Stimulated activated CD8-positive, alpha-beta memory T cell treated with anti-CD3 and anti-CD28 coated beads, Interleukin-12 subunit alpha, Interleukin-12 subunit beta, amount 100 ng/mL, for 4 hours (primary cell): ENCODE results near the gene AGAP1.

Source experiments
- DNase-seq: peaks from one replicate; pipeline ENCODE4 v3.0.0-alpha.2; 2020; ENCODE audit warnings: low read depth

AGAP1 gene

DNA sequence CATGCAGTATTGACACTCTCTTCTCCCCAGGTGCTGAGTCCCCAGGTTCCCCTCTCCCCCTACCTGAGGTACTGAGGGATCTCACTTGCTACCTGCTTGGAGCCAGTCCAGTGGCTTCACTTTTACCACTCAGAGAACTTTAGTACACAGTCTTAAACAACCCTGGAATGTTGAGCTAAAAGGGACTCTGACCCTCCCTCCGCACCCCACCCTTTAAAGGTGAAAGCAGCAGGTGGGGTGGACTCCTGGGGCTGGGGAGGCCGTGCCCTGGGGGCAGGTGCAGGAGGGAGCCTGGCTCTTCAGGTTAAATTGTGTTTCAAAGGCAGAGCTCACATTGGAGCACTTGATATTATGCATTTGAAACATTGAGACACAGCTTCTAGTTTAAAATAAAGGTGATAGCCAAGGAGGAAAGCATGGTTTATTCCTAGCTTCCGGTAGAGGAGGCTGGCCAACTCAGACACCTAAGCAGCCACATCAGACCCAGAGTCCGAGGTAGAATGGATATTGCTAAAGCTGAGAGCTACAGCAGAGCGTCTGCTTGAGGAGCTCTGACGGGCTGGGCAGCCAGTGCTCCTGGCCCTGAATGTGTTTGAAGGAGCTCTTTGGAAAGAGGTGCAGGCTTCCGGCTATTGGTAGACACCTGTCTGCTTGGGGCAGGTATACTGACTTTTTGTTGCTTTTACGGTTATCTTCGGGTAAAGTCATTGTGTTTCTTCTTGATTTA is 196.4 kb downstream of the AGAP1 start:
- DNase-seq = no peak

DNA sequence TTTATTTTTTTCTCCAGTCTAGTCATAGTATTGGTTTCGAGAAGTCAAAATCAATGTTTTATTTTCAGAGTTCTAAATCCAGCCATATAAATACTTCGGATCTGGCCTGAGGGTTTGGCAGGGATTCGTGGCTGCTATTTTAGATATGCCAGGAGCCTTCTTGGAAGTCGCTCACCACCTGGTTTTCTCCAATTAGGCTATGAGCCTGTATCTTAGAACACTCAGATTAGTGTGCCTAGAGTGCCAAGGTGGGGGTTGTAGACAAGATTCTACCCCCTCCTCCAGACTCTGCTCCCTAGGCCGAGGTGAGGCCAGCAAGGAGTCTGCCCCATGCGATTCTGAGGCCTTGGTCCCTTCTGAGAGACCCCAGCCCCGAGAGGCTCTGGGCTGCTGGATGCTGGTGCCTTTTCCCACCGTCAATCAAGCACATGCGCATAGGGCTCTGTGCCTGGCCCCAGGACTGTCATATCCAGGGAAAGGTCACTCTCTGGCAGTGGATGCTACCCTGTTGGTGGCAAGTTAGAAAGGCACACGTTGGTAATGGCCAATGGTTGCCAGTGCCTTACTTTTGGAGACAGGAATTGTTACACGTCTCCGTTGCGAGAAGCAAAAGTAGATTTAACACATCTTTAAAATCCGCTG is 197.1 kb downstream of the AGAP1 start:
- DNase-seq = no peak

DNA sequence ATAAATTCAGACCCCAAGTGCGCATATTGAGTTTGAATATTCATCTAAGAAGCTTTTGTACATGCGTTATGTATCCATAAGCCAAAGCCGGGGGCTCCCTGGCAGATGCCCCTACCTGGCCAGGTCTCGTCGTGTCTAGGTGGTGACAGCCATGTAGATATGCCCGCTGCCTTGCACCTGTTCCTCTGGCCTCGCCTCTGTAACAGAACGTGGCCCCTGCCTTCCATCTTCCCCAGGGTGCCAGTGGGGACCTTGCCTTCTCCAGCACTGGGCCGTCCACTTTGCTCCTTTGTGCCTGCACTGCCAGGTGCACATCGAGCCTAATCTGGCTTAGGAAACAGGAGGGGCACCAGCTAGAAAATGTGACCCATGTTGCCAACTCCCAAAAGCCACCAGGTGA is 198.2 kb downstream of the AGAP1 start:
- DNase-seq = no peak

DNA sequence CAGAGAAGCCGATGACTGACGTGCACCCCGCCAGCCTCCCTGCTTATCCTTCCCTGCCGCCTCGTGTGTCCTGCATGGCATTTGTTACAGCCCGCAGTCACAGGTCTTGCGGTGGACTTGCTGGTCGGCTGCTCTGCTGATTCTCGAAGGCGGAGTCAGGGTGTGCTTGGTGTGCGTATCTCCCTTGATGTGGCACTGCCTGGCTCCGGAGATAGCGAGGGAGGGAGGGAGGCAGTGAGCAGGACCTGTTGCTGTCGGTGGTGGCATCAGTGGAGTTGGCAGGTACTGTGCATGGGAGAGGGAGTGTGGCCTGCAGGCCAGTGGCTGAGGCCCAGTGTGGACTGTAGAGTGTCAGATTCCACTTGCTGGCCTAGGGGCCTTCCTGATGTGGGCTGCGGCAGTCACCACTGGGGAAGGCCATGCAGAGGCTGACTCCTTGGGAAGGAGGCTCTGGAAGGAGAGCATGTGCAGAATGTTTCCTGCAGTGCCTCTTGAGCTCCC is 198.9 kb downstream of the AGAP1 start:
- no peak for DNase-seq

DNA sequence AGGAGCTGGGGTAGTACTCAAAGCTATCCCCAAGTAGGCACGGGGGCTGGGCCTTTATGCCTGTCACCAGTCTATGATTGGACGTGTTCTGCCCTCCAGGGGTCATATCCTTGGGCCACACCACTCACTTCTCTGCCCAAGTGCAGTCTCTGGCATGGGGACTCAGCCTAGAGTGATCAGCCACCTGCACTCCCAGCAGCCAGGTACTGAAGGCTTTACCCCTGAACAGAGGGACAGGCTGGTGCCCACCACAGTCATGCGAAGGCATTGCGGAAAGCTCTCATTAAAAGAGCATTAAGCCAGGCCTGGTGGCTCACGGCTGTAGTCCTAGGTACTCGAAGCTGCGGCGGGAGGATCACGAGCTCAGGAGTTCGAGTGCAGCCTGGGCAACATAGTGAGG is 199.4 kb downstream of the AGAP1 start:
- no peak for DNase-seq

DNA sequence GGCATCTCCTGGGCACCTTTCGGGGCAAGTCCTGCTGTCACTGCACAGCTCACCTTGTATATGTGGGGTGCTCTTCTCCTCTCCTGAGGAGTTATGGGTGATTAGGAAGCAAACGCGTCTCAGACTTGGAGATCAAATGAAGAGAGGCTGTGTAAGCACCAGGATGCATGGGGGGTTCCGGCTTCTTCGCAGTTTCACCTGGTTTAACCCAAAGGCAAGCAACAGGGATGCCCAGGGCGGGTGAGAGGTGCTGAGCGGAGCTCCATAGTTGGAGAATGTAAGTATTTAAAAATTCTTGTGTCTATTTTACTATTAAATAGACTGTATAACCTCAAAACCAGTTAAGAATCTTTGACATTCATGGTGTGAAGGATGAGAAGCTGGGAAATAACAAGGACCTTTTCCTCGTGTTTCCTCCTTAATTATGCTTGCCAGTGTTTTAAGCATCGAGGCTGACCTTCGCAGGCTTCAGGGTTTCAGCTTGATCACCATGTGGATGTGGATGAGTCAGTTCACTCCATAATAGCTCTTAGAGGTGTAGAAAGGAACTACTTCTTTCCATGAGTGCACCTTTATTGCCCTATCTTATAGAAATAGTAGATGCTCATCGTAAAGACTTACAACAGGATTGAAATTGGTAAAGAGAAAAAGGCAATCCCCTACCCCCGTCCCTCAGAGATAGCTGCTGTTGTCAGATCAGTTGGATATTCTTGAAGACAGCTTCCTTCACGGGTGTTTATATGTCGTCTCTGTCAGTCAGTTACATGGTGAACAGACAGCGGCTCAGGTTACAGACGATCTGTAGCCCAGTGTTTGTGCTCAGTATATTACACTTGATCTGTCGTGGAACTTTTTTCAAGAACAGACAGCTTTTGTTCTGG is 201.1 kb downstream of the AGAP1 start:
- DNase-seq = no peak

DNA sequence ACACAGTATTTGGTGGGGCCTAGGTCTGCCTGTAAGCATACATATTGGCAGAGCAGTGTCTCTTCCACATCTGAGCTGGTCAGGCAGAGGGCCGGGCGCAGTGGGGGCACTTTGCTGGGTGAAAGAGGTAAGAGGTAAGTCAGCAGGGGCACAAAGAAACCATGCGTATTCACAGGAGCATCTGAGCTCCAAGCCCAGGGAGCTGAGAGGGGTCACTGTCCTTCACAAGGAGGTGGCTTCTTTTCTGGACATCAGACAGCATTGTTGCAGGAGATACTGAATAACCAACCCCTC is 201.7 kb downstream of the AGAP1 start:
- no peak for DNase-seq

DNA sequence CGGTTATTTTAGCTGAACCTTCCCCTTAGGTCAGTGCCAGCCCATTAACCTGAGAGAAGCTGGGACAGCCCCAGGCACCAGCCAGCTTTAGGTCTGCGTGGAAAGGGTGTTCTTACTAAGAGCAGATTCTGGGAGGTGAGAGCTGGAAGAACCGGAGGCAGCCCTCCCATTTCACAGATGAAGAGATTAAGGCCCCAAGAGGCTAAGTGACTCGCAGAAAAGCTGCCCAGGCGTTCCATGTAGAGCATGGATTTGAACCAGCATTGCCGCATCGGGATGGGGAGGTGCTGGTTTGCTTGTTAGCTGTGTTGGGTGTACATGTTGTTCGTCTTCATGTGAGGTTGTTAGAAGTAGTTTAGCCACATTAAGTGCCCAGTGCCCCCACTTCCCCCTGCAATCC is 203.2 kb downstream of the AGAP1 start:
- DNase-seq = no peak

DNA sequence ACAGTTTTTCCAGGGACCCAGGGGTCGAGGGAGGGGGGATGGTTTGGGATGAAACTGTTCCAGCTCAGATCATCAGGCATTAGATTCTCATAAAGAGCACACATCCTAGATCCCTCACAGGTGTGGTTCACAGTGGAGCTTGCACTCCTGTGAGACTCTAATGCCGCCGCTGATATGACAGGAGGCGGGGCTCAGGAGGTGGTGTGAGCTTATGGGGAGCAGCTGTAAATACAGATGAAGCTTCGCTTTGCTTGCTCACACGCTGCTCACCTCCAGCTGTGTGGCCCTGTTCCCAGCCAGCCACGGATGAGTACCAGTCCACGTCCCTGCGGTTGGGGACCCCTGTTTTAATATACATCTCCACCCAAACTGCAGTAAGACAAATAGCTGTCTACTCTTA is 204.2 kb downstream of the AGAP1 start:
- DNase-seq = no peak

DNA sequence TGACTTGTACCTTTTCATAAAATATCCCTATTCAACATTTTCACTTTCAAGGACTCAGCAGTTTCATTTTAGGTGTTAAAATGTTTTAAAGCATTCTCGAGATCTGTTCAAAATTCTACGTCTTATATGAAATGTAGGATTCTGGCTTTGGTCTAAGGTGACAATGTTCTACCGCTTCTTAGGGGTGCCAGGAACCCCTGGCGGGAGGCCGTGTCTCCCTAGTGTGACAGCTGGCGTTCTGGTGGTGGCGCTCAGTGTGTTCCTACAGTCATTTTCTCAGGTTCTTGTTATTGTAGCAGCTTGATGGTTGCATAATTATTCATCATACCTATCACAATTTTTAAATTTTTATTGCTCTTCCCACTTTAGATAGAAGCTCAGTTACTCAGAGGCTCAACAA is 204.6 kb downstream of the AGAP1 start:
- no peak for DNase-seq

DNA sequence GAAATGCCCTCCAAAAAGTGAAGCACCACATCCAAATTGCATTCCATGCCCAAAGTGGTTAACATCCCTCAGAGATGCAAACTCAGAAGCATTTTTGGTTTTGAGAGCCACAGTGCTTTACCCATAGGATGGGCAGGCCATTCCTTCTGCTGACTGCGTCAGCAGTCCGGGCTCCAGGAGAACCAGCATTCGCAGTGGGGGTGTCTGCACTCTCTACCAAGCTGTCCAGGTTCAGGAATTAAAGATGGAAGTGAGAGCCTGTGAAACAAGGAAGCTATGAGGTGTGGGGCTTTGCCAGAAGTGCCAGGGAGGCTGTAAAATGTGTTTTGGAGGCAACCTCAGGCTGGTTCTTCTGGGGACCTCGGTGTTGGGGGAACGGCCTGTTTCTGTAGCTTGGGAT is 205.7 kb downstream of the AGAP1 start:
- no peak for DNase-seq

DNA sequence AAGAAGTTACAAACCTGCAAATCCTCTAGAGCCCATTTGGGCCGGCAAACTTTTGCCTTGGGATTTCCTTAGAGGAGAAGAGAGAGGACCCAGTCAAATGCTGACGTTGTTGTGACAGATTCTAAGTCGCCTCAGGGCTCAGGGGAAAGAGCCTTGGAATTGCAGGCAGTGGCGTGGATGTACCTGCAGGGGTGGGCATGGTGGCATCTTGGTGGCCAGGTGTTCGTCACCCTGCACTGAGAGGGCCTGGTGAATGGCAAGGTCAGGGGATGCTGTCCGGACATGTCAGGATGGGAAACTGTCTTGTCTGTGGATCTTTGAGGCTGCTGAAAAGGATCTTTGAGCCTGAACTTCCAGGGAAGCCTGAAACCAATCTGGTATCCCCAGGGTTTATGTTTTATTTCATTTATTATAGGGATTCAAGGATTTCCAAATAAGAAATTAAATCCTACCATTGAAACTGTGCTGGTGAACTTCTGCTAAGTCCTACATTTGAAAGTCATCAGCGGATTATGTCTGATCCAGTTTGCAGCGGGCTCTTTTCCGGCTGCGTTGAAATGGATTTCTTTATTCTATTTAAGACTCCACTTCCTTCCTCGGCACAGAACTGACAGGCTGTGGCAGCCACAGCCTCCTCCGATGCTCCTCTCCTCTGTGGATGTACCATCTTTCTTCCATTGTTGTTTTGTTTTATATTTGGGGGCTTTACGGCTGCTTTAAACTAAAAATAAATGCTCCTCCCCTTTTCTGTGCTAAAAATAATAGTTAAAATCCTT is 207.6 kb downstream of the AGAP1 start:
- no peak for DNase-seq

DNA sequence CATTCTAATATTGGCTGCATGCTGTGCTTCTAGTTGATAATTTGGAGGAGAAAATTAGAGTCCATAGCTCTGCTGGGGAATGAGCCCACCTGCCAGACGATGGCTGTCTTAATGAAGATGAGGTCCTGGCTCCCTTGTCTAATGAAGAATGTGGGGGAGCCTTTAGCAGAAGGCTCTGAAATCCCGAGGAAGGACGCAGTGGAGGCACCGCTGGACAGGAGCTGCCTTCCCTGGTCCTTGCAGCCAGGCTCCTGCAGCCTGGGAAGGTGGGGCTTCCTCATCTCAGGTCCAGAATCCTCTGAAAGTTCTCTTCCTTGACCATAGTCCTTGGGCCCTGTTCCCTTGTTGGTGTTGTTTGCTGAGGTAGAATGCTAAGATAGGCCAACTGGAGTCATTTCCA is 208.3 kb downstream of the AGAP1 start:
- no peak for DNase-seq

DNA sequence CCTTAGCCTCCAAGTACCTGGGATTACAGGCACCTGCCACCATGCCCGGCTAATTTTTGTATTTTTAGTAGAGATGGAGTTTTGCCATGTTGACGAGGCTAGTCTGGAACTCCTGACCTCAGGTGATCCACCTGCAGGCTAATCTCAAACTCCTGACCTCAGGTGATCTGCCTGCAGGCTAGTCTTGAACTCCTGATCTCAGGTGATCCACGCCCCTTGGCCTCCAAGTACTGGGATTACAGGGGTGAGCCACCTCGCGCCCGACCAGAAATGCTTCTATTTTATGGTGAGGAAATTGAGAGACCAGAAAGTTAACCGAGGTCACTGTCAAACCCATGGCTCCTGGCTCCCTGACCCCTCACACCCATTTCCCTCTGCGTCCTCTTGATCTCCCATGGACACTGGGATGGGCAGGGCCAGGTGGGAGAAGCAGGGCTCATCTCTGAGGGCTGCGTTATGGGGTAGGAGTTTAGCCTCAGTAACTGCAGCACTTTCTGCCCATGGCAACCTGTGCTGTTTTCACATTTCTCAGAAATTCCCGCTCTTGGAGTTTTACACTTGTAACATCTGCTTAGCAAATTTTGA is 210.0 kb downstream of the AGAP1 start:
- no peak for DNase-seq

DNA sequence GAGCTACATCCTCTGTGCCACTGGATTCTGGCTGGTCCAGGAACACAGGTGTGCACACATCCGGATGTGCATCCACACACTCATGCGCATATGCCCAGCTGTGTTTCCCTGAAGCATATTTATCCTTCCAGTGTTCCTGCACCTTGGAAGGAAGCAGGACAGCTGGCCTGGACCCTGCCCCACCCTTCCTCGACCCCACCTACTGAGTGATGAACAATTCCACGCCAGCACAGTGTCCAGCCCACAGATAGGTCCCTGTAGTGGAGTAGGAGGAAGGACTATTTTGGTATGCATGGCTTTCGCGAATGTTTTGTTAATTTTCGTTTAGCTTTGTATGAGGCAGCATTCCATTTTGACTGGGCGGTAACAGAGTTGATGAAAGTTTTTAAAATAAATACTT is 211.5 kb downstream of the AGAP1 start:
- DNase-seq = no peak

DNA sequence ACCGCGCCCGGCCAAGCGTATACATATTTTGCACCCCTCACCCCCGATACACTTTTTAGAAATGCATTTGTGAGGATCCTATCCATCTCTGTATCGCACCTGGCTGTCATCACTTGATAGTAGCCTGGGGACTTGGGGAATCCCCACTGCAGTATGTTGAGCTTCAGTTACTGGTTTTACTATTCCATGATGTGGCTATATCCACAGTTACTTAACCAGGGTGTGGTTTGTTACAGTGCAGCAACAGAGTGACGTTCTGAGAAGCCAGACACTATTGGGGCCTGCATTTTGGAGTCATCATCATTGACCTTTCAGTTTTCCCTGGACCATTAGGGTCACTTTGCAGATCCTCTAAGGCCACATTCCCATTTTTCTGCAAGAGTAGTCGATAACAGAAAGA is 212.7 kb downstream of the AGAP1 start:
- no peak for DNase-seq

DNA sequence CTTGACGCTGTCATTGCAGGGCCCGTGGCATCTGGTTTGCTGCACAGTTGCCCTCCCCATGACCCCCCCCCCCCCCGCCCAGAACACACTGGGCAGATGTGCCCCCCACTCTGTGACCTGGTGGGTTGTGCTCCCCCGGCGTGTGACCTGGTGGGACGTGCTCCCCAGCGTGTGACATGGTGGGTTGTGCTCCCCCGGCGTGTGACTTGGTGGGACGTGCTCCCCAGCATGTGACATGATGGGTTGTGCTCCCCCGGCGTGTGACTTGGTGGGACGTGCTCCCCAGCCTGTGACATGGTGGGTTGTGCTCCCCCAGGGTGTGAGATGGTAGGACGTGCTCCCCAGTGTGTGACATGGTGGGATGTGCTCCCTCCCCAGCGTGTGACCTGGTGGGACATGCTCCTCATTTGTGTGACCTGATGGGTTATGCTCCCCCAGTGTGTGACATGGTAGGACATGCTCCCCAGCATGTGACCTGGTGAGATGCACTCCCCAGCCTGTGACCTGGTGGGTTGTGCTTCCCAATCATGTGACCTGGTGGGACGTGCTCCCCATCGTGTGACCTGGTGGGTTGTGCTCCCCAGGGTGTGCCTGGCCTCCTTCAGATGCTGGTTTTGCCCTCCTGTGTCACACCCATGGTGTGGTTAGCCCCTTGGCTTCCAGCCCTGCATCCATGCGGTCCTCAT is 213.7 kb downstream of the AGAP1 start:
- no peak for DNase-seq

DNA sequence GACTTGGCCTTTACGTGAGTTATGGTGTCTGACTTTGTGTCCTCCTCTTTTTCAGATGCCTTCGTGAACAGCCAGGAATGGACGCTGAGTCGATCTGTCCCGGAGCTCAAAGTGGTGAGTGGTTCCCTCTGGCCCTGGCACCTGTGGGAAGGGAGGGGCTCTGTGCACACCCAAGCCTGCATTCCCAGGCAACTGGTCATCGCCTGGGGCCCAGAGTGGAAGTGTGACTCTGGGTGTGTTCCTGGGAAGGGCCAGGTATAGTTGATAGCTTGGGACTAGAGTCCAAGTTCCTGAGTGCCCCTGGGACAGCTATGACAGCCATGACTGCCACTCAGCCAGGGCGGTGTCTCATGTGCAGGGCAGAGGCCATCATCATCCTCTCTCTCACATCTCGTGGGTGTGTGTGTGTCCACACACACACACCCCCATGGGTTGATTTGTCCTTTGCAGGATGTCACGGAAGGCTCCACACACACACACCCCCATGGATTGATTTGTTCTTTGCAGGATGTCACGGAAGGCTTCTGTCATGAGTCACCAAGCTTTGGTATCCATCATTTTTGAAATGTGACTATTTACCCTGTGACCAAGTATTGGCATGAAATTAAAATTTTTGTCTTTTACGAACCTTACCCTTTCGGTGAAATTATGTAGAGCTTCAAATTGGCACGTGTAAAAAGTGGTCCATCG is 215.4 kb downstream of the AGAP1 start:
- DNase-seq = no peak

DNA sequence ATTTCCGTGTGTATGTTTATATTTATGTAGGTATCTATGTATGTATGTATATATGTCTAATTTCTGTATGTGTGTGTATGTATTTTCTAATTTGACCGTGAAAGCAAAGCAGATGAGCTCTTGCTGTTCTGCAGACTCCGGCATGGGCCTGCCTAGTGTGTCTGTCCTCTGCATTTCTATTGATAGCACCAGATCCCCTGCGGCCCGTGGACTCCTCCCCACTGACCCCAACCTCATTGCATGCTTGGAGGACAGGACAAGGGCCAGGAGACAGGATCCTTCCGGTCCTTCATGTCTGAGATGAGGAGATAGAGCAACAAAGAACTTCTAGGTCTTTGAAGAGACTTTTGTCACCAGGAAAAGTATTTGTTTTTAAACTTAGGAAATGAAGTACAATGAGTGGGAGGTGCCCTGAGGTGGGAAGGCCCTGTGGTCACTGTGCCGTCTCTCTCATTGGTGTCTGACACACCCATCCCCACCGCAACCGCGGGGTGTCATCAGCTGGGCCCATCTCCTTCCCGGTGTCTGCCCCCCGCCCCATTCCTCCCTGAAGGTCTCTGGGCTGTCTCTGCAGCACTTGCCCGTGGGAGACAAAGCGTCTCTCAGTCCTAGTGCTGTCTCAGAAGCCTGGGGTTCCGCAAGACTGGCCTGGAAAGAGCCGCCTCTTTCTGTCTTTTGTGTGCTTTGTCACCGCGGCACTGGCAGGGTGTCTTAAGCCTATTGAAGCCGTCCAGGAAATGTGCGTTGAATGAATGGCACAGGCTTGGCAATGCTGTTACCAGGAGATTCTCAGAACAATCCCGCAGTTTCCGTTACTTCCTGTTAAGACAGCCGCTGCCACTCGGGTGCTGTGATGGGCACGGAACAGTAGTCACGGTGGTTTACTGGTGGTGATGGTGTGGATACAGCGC is 216.4 kb downstream of the AGAP1 start:
- no peak for DNase-seq

DNA sequence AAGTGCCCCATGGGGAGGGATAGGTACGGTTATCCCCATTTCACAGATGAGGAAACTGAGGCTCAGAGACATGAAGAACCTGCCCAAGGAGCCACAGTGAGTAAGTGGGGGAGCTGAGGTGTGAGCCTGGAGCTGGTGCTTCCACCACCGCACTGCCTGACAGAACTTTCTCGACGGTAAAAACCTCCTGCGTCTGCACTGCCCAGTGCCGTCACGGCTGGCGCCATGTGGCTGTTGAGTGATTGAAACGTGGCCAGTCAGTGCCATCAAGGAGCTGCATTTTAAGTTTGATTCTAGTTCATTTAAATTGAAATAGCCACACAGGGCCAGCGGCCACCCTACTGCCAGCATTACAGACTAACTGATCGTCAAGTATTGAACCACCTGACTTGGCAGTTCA is 217.1 kb downstream of the AGAP1 start:
- no peak for DNase-seq
